T-helper 2 cell treated with Interferon-gamma antibody and Interleukin-4, amounts not matched to agents 100 ng/mL and 5 ng/mL, for 36 hours (primary cell): Measurements from ENCODE around the gene S100A5. TPM values are rescaled to one million over a fixed set of nuclear protein-coding genes. Genes with fewer than 3 reads are reported as not detected.
"Not testable (repeated sequence)": the region's sequence is repeated elsewhere in the genome, so short reads cannot be mapped to it uniquely, and the experiment has no call there.

ENCODE experiments used
- intact Hi-C: fragments of 100-400 bp; cut with micrococcal nuclease; formaldehyde crosslinking; loops from one replicate; pipeline ENCODE4 v1.15.1; 2023
- total RNA-seq: library from RNA; stranded (reverse); gene quantifications from 2 replicates; pipeline ENCODE4 v1.2.3, GENCODE V29; 2022

Gene S100A5
- total RNA-seq, 1 donor from 2014 or later = 4.5 TPM

DNA sequence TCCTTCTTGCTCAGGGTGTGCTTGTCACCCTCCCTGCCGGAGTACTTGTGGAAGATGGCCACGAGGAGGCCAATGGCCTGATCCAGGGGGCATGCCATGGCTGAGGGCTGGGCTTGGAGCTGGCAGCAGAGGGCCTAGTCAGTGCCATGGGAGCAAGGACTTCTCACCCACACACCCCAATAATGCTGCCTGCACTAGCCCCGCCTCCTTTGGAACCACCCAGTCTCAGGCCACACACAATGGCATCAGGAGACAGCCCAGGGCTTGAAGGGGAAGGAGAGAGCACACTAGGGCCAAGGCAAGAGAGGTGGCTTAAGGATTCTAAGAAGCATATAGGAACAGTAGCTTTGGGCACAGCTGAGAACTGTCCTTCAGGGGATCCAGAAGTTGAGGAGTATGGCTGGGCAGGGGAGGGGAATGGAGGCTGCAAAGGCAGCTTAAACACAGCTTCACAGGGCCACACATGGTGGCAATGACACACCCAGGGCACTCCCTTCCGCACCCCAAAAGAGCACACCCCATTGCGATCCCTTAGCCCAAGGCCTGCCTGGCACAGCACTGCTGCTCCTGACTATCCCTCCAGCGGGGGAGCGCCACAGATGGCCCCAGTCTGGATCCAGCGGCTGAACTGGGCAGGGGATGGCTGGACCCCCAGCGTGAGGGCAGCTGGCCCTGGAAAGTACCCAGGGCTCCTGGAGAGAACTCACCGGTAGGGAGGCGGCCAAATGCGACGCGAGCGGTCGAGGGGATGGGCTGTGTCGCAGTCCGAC lies 5.3 kb downstream of the S100A5 start, which contains the start of gene S100A6:
S100A6 (minus strand) TSS at position 750 of the 770 bp plus-strand sequence; CDS start at position 98, 652 bp downstream.
- intact Hi-C loops = loop anchor here (1.0 to 10.0 kb wide), 4 partner anchors 10 to 429 kb away; partner anchors contain the start of genes CREB3L4, INTS3, S100A4 and SLC39A1

DNA sequence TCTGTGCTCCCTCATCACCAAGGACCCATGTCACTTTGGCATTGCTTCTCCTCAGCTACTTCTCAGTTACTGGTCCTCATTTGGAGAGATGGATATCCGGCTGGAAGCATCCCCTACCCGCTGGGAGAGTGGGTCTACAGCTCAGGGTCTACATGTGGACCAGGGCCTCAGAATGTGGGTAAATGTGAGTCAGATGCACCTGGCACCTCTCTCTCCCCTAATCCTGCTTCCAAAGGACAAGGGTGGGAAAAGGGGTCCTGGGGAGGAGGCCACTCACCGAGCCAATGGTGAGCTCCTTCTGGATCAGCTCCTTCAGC lies 5.9 kb downstream of the S100A5 start:
- intact Hi-C loops = loop anchor here (1.0 to 10.0 kb wide), 3 partner anchors 98 to 430 kb away; partner anchors contain the start of genes CREB3L4, INTS3 and SLC39A1

DNA sequence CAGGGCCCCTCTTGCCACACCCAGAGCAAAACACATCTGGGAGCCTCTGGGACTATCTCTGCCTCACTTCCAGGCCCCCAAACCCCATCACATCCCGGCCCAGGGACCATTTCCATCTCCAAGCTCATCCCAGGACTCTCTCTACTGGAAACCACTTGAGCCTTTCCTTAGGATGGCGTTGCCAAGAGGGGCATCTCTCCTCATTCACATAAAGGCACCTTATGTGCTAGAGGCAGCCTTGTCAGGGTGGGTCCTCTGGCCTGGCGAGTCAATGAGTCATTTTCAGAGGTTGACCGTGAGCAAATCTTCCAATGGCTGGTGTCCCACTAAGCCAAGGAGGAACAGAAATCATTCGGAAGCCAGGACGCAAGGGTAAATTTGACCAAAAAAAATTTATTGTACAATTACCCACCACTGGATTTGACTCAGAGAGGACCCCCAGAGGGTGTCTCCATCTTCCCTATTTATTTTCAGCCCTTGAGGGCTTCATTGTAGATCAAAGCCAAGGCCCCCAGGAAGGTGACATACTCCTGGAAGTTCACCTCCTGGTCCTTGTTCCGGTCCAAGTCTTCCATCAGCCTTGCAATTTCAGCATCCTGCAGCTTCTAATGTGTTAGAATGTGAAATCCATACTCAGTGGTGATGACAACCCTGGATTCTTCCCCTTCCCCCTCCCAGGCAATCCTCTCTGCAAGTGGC lies 6.4 kb downstream of the S100A5 start:
- intact Hi-C loops = loop anchor here (10.0 kb wide), 2 partner anchors 190 to 430 kb away; partner anchors contain the start of genes CREB3L4, INTS3 and SLC39A1

DNA sequence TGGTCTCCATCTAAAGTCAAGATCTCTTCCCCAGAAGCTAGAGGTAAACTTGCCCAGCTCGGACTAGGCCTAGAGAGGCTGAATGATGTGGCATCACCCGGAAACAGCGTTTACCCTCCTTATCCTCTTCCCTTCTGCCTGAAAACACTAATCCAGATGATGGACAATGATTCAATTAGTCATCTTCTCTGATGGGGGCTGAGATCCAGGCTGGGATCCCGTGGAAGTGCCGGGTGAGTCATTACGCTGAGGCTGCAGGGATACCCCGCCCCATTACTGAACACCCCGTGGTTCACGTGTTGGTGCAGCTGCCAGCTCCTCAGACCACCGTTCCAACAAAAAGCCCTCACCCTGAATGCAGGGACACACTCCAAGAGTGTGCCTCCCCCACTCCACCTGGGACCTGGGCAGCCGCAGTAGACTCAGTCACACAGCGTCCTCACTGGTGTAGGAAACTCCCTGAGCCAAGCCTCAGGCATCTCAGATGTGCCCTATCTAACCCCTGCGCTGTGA lies 7.0 kb downstream of the S100A5 start:
- intact Hi-C loops = loop anchor here (1.0 to 10.0 kb wide), 4 partner anchors 35 to 431 kb away; partner anchors contain the start of genes CREB3L4, INTS3 and SLC39A1

DNA sequence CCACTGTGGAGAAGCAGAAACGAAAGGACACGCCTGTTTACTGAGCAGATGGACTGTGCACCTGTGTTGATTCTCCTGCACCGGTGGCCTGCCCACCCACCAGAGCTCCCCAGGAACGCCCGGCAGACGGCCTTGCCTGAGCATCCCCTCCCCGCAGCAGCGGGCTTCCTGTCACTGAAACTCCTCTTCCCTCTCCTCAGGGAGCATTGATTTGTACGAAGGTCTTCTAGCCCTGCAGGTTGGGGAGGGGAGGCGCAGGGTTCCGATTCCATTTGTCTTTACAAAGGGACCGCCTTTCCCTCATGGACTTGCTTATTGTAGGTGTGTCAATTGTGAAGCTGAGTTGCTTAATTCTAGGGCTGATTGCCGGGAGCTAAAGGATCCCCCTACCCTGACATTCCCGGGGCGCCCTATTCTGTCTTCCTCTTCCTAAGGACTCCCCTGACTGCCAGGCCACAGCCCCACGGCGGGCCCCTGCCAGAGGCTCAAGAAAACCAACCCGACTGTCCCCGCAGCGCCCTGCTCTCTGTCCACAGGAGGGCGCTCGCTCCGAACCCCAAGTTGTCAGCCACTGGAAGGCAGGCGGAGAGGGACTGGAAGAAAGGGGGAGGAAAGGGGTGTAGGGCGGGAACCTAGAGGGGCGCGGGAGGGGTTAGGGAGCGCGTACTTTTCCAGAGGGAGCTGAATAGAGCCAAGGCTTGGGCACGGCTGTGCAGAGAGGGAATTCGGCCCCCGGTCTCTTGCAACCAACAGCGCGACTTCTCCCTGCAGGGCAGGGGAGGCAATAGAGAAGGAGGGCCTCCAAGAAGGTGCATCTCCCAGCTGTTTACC lies 7.8 kb downstream of the S100A5 start:
- intact Hi-C loops = loop anchor here (1.0 to 10.0 kb wide), 4 partner anchors 35 to 432 kb away; partner anchors contain the start of genes CREB3L4, INTS3 and SLC39A1

DNA sequence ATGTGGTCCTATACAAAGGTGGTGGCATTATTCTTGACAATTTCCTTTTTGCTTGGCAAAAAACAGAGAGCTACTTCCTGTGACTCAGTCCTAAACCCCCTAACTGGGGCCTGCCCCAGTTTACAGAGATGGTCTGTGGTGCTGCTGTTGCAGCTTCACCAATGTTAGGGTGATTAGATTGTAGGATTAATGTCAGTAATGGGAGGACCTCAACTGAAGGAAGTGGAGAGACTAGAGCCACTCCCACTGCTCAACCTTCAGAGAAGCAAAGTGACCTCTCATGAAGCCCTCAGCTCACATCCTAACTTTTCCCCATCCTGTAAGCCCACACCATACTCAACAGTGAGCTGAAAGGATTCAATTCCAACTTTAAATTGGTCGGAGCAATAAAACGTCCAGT lies 8.6 kb downstream of the S100A5 start:
- intact Hi-C loops = loop anchor here (10.0 kb wide), 2 partner anchors 193 to 433 kb away; partner anchors contain the start of genes CREB3L4, INTS3 and SLC39A1

DNA sequence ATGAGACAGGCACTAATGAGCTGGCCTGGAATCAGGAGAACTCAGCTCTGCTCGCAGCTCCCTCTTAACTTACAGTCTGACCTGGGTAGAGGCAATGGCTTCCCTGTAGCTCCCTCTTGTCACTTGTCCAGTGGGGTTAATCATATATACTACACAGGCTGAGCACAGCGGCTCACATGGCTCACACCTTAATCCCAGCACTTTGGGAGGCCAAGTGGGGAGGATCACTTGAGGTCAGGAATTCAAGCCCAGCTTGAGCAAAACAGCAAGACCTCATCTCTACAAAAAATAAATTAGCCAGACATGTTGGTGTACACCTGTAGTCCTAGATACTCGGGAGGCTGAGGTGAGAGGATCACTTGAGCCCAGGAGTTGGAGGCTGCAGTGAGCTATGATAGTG lies 9.1 kb downstream of the S100A5 start:
- intact Hi-C loops = loop anchor here (10.0 kb wide), 2 partner anchors 193 to 433 kb away; partner anchors contain the start of genes CREB3L4, INTS3 and SLC39A1

DNA sequence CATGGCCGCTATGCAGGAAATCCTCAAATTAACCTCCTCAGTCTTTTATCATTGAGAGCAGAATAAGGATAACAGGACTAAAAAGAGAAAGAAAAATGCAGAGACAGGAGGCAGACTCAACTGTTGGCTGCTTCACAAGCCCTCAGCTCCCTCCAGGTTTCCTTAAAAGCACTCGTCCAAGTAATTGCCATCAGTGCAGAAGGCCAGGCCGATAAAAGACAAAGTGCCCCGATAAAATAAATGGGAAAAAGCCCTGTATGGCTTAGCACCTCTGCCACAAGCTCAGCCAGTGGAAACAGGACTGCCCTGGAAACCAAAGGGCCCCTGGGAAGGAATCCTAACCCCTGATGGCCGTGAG lies 13.1 kb downstream of the S100A5 start:
- intact Hi-C loops = no loop called here

DNA sequence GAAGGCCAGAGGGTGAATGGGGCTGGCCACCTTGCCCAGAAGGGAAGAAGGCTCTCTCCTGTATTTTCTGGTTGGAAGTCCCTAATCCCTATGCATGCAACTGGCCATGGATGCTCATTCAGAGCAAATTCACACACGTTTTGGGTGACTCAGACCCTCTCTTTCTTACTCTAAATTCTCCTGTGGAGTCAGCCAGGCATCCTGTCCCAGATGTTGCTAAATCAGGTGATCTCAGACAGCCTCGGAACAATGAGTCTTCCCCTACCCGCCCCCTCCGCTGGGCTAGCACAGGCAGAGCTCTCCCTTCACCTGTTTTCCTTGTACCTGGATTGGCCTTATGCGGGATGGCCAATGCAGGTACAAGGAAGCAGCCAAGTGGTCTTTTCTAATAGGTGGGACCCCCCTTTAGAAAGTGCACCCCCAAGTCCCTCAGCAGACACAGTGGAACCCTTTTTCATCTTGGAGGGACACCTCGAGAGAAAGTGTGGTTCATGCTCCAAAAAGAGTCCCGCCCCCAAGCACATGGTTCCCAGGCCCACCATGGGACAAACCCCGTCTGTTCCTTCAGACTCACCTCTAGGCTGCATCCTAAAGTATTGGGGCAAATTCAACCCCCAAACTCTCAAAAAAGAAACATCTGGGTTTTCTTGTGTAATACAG lies 13.6 kb downstream of the S100A5 start:
- intact Hi-C loops = no loop called here

DNA sequence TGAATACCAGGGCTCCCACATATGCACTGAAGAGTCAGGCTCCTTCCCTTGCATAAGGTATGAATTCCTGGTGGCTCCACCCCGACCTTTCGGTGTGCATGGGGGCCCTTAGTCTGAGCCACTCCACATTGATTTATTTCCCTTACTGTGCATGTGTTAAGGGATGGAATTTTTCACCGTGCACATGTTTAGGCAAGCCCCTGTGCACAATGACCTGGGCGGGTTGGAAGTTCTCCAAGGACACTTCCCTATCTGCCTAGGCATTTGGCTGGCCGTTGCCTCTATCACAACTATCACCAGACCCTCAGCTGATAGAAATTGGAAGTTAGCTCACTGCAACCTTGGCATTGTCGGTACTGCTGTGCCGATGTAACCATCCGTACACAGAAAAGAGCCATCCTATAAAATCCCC lies 14.6 kb downstream of the S100A5 start:
- intact Hi-C loops = no loop called here

DNA sequence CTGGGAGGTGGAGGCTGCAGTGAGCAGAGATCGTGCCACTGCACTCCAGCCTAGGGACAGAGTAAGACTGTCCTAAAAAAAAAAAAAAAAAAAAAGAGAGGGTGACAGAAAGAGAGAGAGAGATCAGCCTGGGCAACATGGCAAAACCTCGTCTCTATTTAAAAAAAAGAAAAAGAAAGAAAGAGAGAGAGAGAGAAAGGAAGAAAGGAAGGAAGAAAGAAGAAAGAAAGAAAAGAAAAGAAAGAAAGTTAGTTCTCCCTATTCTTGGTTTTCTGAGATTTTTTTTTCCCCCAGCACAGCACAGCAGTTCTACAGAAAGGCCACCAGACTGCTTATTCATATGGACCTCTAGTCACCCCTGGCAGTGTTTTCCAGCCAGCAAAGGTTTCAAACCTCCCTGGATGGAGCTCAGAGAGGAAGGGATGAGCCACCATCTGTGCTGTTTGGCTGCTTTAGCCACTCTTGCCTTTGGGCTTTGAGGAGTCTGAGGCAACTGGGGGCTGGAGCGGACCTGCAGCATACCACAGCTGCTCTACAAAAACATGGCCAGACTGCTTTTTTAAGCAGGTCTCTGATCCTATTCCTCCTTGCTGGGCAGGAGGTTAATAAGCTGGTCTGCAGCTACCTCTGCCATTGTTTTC lies 15.5 kb downstream of the S100A5 start:
- intact Hi-C loops = no loop called here

DNA sequence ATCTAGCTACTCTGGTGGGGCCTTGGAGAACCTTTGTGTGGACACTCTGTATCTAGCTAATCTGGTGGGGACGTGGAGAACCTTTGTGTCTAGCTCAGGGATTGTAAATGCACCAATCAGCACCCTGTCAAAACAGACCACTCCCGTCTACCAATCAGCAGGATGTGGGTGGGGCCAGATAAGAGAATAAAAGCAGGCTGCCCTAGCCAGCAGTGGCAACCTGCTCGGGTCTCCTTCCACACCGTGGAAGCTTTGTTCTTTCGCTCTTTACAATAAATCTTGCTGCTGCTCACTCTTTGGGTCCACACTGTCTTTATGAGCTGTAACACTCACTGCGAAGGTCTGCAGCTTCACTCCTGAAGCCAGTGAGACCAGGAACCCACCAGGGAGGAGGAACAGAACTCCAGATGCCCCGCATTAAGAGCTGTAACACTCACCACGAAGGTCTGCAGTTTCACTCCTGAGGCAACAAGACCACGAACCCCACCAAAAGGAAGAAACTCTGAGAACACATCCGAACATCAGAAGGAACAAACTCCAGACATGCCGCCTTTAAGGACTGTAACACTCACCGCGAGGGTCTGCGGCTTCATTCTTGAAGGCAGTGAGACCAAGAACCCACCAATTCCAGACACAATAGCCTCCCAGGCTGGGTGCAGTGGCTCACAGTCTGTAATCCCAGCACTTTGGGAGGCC lies 18.2 kb downstream of the S100A5 start:
- intact Hi-C loops = not testable (repeated sequence)

DNA sequence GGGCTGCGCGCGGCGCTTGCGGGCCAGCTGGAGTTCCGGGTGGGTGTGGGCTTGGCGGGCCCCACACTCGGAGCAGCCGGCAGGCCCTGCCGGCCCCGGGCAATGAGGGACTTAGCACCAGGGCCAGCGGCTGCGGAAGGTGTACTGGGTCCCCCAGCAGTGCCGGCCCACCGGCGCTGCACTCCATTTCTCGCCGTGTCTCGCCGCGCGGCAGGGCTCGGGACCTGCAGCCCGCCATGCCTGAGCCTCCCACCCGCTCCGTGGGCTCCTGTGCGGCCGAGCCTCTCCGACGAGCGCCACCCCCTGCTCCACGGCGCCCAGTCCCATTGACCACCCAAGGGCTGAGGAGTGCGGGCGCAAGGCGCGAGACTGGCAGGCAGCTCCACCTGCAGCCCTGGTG lies 18.9 kb downstream of the S100A5 start:
- intact Hi-C loops = not testable (repeated sequence)

DNA sequence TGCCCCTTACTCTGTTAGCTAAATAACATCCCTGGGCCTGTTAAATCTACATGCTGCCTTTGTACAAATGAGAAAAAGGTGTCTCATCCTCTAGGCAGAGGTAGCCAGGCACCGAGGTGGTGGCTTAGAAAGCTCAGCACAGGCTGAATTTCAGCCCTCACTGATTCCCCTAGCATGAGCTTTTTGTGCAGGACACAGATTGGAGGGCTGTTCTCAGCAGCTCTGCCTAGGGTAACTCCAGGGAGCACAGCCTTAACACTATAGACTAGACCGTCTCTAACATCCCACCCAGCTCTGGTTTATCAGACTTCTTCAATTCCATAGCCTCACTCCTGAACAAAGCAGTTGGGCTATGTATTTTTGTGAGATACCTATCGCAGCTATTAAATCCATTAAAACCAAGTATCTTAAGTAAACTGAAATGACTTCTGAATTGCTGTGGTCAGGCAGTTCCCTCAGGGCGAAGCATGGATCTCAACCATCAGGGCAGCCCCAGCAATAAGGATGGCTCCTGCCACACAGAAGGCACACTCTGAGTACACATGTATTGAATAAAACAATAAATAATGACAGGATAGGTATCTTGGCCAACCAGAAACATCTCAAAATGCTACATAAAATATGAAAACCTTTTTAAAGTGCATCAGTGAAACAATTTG lies 19.8 kb downstream of the S100A5 start:
- intact Hi-C loops = no loop called here

DNA sequence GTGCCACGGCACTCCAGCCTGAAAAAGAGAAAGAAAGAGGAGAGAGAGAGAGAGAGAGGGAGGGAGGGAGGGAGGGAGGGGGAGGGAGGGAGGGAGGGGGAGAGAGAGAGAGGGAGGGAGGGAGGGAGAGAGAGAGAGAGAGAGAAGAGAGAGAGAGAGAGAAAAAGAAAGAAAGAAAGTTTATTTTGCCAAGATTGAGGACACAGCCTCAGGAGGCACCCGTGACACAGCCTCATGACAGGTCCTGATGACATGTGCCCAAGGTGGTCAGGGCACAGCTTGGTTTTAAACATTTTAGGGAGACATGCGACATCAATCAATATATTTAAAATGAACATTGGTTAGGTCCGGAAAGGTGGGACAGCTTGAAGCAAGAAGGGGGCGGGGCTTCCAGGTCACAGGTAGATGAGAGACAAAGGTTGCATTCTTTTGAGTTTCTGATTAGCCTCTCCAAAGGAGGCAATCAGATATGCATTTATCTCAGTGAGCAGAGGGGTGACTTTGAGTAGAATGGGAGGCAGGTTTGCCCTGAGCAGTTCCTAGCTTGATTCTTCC lies 20.5 kb downstream of the S100A5 start:
- intact Hi-C loops = not testable (repeated sequence)

DNA sequence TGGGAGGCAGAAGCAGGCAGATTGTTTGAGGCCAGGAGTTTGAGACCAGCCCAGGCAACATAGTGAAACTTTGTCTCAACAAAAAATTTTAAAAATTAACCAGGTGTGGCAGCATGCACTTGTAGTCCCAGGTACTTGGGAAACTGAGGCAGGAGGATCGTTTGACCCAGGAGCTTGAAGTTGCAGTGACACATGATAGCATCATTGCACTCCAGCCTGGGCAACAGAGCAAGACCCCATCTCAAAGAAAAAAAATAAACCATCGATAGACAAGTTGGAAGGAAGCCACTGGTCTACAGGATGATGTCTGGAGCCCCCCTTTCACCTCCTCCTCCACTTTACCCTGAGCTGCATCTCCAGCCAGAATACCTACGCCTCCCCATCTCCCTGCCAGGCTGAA lies 21.5 kb downstream of the S100A5 start:
- intact Hi-C loops = no loop called here

DNA sequence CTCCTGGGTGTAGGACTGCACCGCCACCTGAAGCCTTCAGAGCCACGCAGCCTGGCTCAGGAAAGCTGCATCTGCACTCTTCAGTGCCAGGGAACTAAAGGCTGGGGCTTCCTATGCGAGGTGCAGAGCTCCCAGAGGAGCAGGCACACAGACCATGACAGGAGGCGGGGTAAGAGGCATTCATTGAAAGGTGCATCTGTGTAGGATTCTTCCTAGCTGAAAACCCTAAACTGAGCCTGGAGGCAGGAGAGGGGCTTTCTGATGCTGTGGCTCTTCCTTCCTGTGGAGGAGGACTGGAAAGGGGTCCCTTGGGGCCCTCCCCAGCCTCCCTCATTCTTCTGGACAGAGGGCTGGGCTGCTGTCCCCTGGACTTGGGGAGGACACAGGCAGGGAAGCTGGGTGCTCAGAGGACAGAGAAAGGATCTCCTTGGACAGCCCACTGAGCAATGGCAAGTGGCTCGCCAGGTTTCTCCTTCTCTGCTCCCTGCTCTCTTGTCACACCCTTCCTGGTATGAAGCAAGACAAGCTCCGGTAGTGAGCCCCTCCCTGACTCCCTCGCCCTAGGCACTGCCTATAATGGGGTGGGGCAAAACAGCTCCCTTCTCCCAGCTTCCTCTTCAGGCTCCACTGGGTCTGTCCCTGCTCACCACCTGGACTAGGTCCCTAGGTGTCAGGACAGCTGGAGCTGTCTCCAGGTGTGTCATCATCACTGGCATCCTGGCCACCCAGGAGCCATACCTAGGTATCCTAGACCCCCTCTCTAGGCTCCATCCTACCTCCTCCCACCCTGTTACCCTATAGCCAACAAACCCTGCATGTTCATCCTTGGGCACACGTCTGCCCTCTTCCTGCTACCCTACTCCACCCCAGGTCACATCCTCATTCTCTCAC lies 25.0 kb downstream of the S100A5 start:
- intact Hi-C loops = no loop called here

DNA sequence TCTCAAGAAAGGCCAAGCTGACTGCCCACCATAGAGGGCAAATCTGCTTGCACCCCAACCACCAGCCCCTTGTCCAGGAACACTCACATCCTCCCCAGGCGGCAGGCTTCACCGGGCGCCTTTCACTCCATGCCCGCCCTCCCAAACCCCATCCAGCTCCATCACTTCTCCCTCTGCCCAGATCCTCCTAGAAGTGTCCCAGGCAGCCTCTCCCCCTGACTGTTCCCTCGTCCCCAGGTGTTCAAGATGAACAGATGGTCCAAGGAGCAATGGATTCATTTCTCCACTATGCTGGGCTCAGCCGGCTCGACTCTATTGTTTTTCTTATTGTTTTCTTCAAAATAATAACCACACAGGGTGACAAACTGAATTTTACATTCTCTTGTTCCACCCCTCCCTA lies 27.1 kb downstream of the S100A5 start:
- intact Hi-C loops = no loop called here
